GM12891 (cell line): ENCODE measurements around the gene NECTIN1.

Source experiments
- POLR2A ChIP-seq: IDR thresholded peaks from 2 replicates; pipeline ENCODE4 v1.6.1; 2011; ENCODE audit warnings: low read depth, low read length, control low read depth
- POLR2AphosphoS5 ChIP-seq: IDR thresholded peaks from 2 replicates; pipeline ENCODE4 v1.6.1; 2011; ENCODE audit warnings: low read depth, low read length, control low read depth
- SPI1 ChIP-seq: IDR thresholded peaks from 2 replicates; pipeline ENCODE4 v1.6.1; 2011; ENCODE audit warnings: low read depth, low read length, control low read depth
- TAF1 ChIP-seq: IDR thresholded peaks from 2 replicates; pipeline ENCODE4 v1.6.1; 2011; ENCODE audit warnings: low read depth, low read length, control low read depth

DNA sequence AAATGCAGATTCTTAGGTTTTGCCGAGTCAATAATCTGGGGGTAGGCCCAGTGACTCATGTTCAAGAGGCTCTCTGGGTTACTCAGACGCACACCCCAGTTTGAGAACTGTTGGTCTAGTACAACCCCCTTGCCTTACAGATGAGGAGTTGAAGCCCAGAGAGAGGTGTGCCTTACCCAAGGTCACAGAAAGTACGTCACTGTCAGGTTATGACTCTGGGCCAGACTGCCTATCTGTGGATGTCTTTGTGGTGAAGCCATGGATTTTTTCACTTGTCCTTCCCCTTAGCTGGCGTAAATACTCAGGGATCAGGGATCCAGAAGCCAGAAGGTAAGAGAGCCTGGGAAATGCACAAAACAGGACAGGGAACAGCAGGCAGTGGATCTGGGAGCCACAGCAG lies 25.2 kb upstream of the NECTIN1 start:
- TF ChIP-seq POLR2A (no peak), TAF1 (no peak), POLR2AphosphoS5 (no peak), SPI1 (no peak)
